ENCODE results near the gene ITGA7.

ITGA7 gene

DNA sequence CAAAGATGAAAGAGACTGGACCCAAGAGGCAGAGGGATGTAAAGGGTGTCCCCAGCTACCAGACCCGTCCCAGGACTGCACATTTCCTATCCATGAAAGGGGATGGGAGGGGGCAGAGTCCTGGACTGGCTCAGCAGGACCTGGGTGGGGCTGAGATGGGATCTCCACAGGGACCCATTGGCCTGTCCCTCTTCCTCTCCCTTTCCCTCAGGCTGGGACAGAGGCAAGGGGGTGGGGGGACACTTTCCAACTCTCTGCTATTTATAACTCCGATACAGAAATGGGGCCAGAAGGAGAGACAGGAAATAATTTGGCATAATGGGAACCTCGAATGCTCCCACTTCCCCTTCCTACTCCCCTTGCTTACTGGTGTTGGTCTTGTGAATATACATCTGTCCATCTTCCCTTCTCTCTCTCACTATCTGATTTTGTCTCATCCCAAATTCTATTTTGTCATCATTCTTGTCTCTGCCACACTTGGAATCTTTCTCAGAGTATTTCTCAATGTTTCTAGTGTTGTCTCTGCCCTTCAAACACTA lies 1.1 kb upstream of the ITGA7 start:
- H3K79me2 ChIP-seq (ENCODE audit: control insufficient read depth, insufficient read depth, low read length, poor library complexity), result no peaks in the 10 kb centered on the region
- no peak overlapping the region for H2AK5ac ChIP-seq (ENCODE audit: low read length)
- peaks cover 2 to 8% of the 10 kb centered on the region in 2 experiments for H3K4me1 ChIP-seq (ENCODE audit: control insufficient read depth in 1 of 2, insufficient read depth in 2 of 2, low read length in 2 of 2)
- H3K4ac ChIP-seq (ENCODE audit: low read depth, low read length), result no peak overlapping the region
- H3K36me3 ChIP-seq (ENCODE audit: control insufficient read depth in 1 of 2, insufficient read depth in 2 of 2, low read length in 2 of 2), result no peaks in the 10 kb centered on the region
- no peaks in the 10 kb centered on the region for H3K9me3 ChIP-seq (ENCODE audit: insufficient read depth, low read depth, low read length)
- no peak overlapping the region for H3K9ac ChIP-seq (ENCODE audit: low read length)
- no peak overlapping the region for H3K23ac ChIP-seq (ENCODE audit: low read length)
- peaks cover 19% of the 10 kb centered on the region for H3K27me3 ChIP-seq (ENCODE audit: insufficient read depth, low read length)
- H2BK120ac ChIP-seq (ENCODE audit: insufficient read depth, low read length, poor library complexity), result no peak overlapping the region
- H3K4me2 ChIP-seq (ENCODE audit: low read length), result no peak overlapping the region
- no peak overlapping the region for H2BK5ac ChIP-seq (ENCODE audit: low read depth, low read length, poor library complexity)
- no CpG with 5 or more reads among the region's 3 CpGs for WGBS (ENCODE audit: extremely low coverage, insufficient coverage, insufficient read length)
- H4K8ac ChIP-seq (ENCODE audit: low read depth, low read length), result no peak overlapping the region
- no peak overlapping the region for H3K18ac ChIP-seq (ENCODE audit: low read length)
- no peak overlapping the region for H3K4me3 ChIP-seq (ENCODE audit: low read depth, low read length)
- H3K27ac ChIP-seq (ENCODE audit: low read depth, low read length), result no peak overlapping the region
- H3K79me1 ChIP-seq (ENCODE audit: low read length), result no peaks in the 10 kb centered on the region
- no peak overlapping the region for H2BK12ac ChIP-seq (ENCODE audit: low read length)
- H3K14ac ChIP-seq (ENCODE audit: low read length), result no peak overlapping the region
- H4K12ac ChIP-seq (ENCODE audit: low read depth, low read length), result no peak overlapping the region
- no peak for DNase-seq
- H4K91ac ChIP-seq (ENCODE audit: low read depth, low read length), result no peak overlapping the region
- H2AFZ ChIP-seq (ENCODE audit: insufficient read depth, low read length, poor library complexity), result no peak overlapping the region

DNA sequence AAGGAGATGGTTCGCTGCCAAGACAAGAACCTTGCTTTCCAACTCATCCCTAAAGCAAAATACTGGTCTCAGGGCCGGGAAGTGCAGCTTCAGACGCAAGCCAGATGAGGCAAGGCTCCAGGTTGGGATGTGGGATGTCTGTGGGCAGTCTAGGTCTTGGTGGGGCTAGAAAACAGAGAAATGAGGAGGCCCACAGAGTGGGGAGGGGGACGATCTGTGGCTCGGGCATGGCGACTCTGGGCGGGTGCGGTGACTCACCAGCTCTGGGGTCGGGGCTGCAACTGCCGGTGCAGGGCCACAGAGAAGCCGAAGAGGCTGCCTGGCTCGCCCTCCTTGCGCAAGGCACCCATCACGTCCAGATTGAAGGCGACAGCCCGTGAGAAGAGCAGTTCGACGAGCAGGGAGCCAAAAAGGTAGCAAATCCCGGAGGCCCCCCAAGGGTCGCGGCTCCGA lies 459 bp downstream of the ITGA7 start:
- no peak overlapping the region for H3K23ac ChIP-seq (ENCODE audit: low read length)
- no CpG with 5 or more reads among the region's 22 CpGs for WGBS (ENCODE audit: extremely low coverage, insufficient coverage, insufficient read length)
- H3K4me2 ChIP-seq (ENCODE audit: low read length), result peak overlapping the region; percentile 87
- H4K91ac ChIP-seq (ENCODE audit: low read depth, low read length), result no peak overlapping the region
- no peak overlapping the region for H4K12ac ChIP-seq (ENCODE audit: low read depth, low read length)
- no peak overlapping the region for H4K8ac ChIP-seq (ENCODE audit: low read depth, low read length)
- H3K36me3 ChIP-seq (ENCODE audit: control insufficient read depth in 1 of 2, insufficient read depth in 2 of 2, low read length in 2 of 2), result no peaks in the 10 kb centered on the region
- H2BK12ac ChIP-seq (ENCODE audit: low read length), result no peak overlapping the region
- peak overlapping the region; percentile 50 for H3K4me3 ChIP-seq (ENCODE audit: low read depth, low read length)
- no peaks in the 10 kb centered on the region for H3K79me2 ChIP-seq (ENCODE audit: control insufficient read depth, insufficient read depth, low read length, poor library complexity)
- H3K4me1 ChIP-seq (ENCODE audit: control insufficient read depth in 1 of 2, insufficient read depth in 2 of 2, low read length in 2 of 2), result peaks cover 2 to 8% of the 10 kb centered on the region in 2 experiments
- no peak overlapping the region for H2BK5ac ChIP-seq (ENCODE audit: low read depth, low read length, poor library complexity)
- H3K79me1 ChIP-seq (ENCODE audit: low read length), result no peaks in the 10 kb centered on the region
- H2AK5ac ChIP-seq (ENCODE audit: low read length), result no peak overlapping the region
- no peak overlapping the region for H3K27ac ChIP-seq (ENCODE audit: low read depth, low read length)
- no peak overlapping the region for H3K4ac ChIP-seq (ENCODE audit: low read depth, low read length)
- H3K18ac ChIP-seq (ENCODE audit: low read length), result no peak overlapping the region
- no peak overlapping the region for H3K14ac ChIP-seq (ENCODE audit: low read length)
- H3K9me3 ChIP-seq (ENCODE audit: insufficient read depth, low read depth, low read length), result peaks cover 1% of the 10 kb centered on the region
- H2AFZ ChIP-seq (ENCODE audit: insufficient read depth, low read length, poor library complexity), result peak overlapping the region; percentile 67
- peaks cover 19% of the 10 kb centered on the region for H3K27me3 ChIP-seq (ENCODE audit: insufficient read depth, low read length)
- H3K9ac ChIP-seq (ENCODE audit: low read length), result no peak overlapping the region
- no peak overlapping the region for H2BK120ac ChIP-seq (ENCODE audit: insufficient read depth, low read length, poor library complexity)
- DNase-seq, result no peak

DNA sequence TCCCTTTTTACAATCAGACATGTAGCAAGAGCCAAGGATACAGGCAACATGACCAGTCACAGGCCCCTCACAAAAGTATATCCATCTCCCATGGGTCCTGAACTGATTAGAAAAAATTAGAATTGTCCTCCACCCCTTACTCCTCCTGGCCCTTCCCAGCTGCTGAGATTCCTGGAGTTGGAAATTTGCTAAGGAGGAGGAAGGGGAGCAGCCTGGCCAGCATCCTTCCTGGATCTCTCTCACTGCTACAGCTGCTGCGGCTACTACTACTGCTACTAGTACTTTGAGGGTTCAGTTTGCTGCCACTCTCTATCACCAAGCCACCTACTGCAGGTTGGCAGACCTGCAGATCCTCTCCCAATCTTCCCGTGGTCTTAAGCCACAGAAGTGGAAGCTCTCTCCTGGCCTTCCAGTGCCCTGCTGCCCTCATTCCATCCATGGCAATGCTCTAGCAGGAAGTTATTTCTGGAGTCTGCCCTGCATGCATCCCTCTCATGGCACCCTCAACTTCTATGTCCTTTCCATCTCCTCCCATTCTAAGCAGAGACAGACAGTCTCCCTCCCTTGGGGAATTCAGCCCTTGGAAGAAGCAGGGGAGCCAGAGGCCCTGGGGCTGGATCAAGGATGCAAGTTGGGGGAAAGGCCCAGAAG lies 1.0 kb downstream of the ITGA7 start:
- DNase-seq, result no peak
- Histone ChIP-seq H3K23ac (ENCODE audit: low read length) (no peak overlapping the region), H2BK120ac (ENCODE audit: insufficient read depth, low read length, poor library complexity) (no peak overlapping the region), H3K79me2 (ENCODE audit: control insufficient read depth, insufficient read depth, low read length, poor library complexity) (no peaks in the 10 kb centered on the region), H3K9me3 (ENCODE audit: insufficient read depth, low read depth, low read length) (peaks cover 1% of the 10 kb centered on the region), H3K27me3 (ENCODE audit: insufficient read depth, low read length) (peaks cover 19% of the 10 kb centered on the region), H2AK5ac (ENCODE audit: low read length) (no peak overlapping the region), H2AFZ (ENCODE audit: insufficient read depth, low read length, poor library complexity) (no peak overlapping the region), H3K4me1 (ENCODE audit: control insufficient read depth in 1 of 2, insufficient read depth in 2 of 2, low read length in 2 of 2) (peaks cover 2 to 8% of the 10 kb centered on the region in 2 experiments), H3K79me1 (ENCODE audit: low read length) (no peaks in the 10 kb centered on the region), H4K91ac (ENCODE audit: low read depth, low read length) (no peak overlapping the region), H3K4ac (ENCODE audit: low read depth, low read length) (no peak overlapping the region), H3K14ac (ENCODE audit: low read length) (no peak overlapping the region), H2BK5ac (ENCODE audit: low read depth, low read length, poor library complexity) (no peak overlapping the region), H3K9ac (ENCODE audit: low read length) (no peak overlapping the region), H3K36me3 (ENCODE audit: control insufficient read depth in 1 of 2, insufficient read depth in 2 of 2, low read length in 2 of 2) (no peaks in the 10 kb centered on the region), H4K8ac (ENCODE audit: low read depth, low read length) (no peak overlapping the region), H3K4me3 (ENCODE audit: low read depth, low read length) (no peak overlapping the region), H3K18ac (ENCODE audit: low read length) (no peak overlapping the region), H3K27ac (ENCODE audit: low read depth, low read length) (no peak overlapping the region), H3K4me2 (ENCODE audit: low read length) (peak overlapping the region; percentile 87), H2BK12ac (ENCODE audit: low read length) (no peak overlapping the region), H4K12ac (ENCODE audit: low read depth, low read length) (no peak overlapping the region)
- WGBS (ENCODE audit: extremely low coverage, insufficient coverage, insufficient read length), result no CpG with 5 or more reads among the region's 2 CpGs

DNA sequence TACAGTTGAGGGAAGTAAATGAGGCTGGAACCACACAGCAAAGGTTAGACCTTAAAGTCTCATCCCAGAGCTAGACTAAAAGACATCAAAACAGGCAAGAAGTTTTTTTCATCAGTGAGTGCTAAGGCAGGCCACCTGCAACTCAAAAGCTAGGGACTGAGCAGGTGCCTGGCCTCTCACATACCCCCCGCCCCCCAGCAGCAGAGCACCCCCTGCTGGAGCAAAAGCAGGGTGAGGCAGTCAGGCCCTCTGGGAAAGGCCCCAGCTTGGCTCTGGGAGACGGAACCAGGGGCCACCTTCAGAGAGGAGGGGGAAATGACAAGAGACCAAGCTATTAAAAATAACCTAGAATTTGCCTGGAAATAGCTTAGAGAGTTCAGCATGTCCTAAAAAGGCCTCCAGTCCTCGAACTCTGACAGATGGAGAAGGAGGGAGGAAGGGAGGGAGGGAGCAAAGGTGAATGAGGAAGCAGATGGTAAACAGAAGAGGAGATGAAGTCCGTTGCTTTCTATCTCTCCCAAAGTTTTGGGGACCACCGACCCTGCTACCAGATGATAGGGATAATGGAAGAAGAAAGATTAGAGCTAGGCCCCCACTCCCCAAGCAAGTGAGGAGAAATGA lies 1.8 kb downstream of the ITGA7 start:
- Histone ChIP-seq H3K4me2 (ENCODE audit: low read length) (no peak overlapping the region), H3K79me1 (ENCODE audit: low read length) (no peaks in the 10 kb centered on the region), H3K9me3 (ENCODE audit: insufficient read depth, low read depth, low read length) (peaks cover 3% of the 10 kb centered on the region), H3K36me3 (ENCODE audit: control insufficient read depth in 1 of 2, insufficient read depth in 2 of 2, low read length in 2 of 2) (no peaks in the 10 kb centered on the region), H3K14ac (ENCODE audit: low read length) (no peak overlapping the region), H3K4ac (ENCODE audit: low read depth, low read length) (no peak overlapping the region), H2BK120ac (ENCODE audit: insufficient read depth, low read length, poor library complexity) (no peak overlapping the region), H4K8ac (ENCODE audit: low read depth, low read length) (no peak overlapping the region), H4K12ac (ENCODE audit: low read depth, low read length) (no peak overlapping the region), H4K91ac (ENCODE audit: low read depth, low read length) (no peak overlapping the region), H2AFZ (ENCODE audit: insufficient read depth, low read length, poor library complexity) (no peak overlapping the region), H3K79me2 (ENCODE audit: control insufficient read depth, insufficient read depth, low read length, poor library complexity) (no peaks in the 10 kb centered on the region), H3K18ac (ENCODE audit: low read length) (no peak overlapping the region), H2BK12ac (ENCODE audit: low read length) (no peak overlapping the region), H3K4me3 (ENCODE audit: low read depth, low read length) (no peak overlapping the region), H3K9ac (ENCODE audit: low read length) (no peak overlapping the region), H2BK5ac (ENCODE audit: low read depth, low read length, poor library complexity) (no peak overlapping the region), H2AK5ac (ENCODE audit: low read length) (no peak overlapping the region), H3K27me3 (ENCODE audit: insufficient read depth, low read length) (peaks cover 19% of the 10 kb centered on the region), H3K23ac (ENCODE audit: low read length) (no peak overlapping the region), H3K27ac (ENCODE audit: low read depth, low read length) (no peak overlapping the region), H3K4me1 (ENCODE audit: control insufficient read depth in 1 of 2, insufficient read depth in 2 of 2, low read length in 2 of 2) (peaks cover 2 to 8% of the 10 kb centered on the region in 2 experiments)
- no CpG with 5 or more reads among the region's 5 CpGs for WGBS (ENCODE audit: extremely low coverage, insufficient coverage, insufficient read length)
- DNase-seq, result no peak
